NCI-H1694 treated with DMSO at 0.1 percent for 48 hours (cell line): Measurements from ENCODE around the gene PPP2R2C.

Experiments used
- DNase-seq: peaks from one replicate; lab custom pipeline; 2025; lab: John Stamatoyannopoulos, UW

PPP2R2C gene

DNA sequence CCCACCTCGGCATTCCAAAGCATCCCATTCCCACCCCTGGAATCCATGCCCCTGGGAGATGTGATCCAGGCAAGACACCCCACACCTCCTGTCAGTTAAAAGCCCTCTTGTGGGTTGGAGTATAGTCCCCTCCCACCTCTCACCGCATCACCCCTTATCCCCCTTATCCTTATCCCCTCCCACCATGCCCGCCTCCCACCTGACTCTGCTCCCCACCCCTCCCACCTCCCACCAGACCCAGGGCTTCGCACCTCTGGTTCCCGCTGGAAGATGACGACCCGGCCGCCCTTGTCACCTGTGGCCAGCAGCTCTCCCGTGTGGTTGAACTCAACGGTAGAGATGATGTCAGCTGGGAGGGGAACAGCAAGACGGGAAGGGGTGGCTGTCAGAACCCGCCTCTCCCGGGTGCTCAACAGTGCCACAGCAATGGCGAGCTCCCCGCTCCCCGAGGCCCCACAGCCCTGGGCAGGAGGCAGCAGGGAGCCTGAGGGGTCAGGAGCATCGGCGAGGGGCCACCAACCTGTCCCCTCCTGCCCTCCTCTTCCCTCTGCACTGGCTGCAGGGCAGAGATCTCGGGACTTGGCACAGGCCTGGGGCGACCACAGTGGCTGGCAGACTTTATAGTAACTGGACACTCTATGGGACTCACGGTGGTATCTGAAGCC, 91.5 kb downstream of the PPP2R2C start:
- no peak for DNase-seq

DNA sequence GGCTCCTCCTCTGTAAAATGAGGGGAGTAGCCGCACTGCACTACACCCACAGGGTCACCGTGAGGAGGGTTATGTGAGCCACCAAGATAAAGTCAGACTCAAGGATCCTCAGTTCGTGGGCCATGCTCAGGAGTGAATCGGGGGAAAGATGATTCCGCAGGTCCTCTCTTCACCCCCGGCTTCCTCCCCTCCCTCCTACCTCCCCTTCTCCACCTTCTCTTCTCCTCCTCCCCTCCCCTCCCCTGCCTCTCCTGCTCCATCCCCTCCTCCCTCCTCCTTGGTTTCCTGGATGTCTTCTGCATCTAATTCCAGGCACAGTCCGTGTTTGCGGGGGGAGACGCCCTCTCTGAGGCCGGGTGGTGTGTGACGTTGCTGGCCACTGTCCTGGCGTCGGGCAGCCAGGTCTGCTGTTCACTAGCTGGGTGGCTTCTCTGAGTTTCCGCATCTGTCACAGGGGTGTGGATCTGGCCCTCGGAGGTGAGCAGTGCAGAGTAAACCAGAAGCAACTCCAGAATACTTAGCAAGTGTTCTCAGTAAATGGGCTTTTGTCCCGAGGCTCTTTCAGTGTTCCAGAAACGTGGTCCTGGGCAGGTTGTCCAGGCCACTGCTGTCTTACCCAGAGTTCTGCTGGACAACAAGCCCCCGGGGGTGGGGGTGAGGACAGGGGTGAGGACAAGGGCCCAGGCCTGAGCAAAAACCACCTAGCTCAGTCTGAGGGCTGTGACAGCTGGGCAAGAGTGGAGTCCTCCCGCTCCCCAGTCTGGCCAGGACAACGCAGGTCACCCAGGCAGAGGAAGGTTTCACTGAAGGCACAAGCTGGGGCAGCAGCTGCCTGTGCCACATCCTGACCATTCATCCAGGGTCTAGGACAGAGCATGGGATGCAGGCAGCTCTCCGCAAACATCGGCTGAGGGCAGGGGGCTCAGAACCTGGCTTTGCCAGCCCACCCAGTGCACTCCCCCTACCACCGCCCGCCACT, 92.4 kb downstream of the PPP2R2C start:
- DNase-seq, result no peak

DNA sequence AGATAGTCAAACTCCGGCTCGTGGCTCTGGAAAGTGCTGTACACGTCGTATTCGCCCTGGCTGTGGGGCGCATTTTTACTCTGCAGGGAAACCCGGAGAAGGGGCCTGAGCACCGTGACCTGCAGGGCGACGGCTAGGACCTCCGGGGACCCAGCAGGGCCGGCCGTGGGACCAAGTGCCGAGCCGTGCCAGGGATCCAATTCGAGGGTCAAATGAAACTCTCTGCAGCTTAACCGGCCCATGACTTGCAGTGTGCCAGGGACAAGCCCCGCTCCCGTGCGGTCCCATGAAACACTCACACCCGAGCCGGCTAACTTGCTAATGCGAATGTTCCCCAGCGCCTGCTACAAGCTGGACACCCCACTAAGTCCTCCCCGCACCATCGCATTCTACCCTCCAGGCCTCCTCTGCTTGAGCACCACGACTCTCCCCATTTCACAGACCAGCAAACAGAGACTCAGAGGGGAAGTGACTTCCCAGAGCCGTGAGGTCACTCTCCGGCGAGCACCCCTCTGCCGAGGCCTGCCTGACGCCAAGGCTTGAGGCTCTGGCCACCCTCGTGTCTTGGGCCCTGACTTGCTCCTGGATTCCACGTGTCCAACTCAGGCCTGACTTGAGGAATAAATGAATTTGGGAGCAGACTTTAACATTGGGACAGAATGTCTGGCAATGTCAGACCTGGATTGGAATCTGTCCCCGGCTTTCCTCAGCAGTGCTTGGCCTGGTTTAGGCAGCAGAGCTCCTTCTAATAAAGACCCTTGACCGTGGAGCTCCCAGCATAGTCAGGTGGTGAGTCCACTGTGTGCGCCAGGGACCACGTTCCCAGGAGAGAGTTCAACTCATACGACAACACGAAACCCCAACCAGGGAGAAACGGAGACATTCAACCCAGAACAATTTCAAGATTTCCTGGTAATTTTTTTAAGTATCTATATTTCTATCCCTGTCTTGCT, 93.6 kb downstream of the PPP2R2C start:
- DNase-seq, result no peak

DNA sequence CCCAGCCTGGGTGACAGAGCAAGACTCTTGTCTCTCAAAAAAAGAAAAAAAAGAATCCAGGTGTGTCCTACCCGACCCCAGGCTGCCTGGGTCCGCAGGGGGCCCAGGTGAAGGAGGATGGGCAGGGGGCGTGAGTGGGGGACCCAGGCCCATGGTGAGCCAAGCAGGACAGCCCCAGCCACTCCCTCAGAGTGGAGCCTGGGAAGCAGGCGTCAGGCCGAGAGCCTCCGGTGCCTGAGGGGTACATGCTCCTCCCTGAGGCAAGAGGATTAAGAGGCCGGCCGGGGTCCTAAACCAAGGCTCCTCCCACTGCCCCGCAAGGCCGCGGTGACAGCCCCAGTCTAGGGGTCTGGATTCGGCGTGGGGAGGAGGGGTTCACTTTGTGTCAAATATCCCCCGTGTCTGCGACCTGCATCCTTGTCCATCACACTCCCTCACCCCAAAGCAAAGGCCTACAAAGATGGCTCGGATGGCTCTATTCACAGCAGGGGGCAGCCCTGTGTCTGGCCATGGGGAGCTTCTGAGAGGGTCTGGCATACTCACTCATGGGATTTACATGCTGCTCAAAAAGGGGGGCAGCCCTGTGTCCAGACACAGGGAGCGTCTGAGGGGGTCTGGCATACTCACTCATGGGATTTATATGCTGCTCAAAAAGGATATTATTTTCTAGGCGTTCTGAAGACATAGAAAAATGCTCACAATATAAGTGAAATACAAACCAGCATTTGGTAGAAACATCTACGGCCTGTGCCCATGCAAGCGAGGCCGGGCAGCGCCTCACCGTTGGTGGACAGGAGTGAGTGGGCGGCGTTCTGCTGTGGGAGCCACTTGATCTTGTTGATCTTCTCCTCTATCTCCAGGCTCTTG, 94.6 kb downstream of the PPP2R2C start:
- no peak for DNase-seq

DNA sequence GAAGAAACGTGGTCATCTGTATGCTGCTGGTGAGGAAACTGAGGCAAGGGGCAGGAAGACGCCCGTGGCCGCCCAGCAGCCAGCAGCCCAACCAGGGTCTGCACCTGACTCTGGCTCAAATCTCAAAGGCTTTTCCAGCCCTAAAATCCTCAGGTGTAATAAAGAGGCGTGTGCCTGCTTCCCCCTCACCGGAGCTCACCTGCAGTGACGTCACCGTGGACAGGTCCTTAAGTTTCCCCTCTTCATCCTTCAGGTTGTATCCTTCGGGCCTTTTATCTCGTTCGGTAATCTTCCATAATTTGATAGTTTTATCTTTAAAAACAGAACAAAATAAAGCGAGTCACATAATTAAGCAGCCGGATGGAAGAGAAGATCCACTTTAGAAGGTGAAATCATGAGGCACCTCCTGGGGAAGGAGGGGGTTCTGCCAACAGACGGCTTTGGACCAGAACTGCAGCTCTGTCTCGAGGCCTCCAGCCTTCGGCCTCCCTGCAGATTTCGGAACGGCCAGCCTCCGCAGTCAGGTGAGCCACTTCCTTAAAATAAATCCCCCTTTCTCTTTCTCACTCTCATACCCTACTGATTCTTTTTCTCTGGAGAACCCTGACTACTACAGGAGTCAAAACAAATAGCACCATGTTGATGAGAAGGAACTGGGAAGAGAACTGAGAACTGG, 96.7 kb downstream of the PPP2R2C start:
- DNase-seq, result no peak

DNA sequence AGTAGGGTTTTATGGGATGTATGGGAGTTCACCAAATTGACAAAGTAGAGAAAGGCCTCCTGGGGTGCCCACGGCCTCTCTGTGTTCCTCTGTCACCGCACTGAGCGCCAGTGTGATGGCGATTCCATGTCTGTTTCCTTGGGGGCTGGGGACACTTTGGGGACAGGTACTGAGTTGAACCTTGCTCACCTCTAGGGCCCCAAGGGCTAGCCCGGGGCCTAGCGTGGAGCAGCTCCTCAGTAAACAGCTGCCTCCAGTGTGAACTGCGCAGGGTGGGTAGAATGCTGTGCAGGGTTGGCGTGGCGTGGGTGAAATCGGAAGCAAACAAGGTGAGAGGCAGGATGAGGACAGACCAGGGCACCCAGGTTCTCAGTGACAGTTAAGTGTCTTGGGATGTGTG, 97.8 kb downstream of the PPP2R2C start:
- no peak for DNase-seq

DNA sequence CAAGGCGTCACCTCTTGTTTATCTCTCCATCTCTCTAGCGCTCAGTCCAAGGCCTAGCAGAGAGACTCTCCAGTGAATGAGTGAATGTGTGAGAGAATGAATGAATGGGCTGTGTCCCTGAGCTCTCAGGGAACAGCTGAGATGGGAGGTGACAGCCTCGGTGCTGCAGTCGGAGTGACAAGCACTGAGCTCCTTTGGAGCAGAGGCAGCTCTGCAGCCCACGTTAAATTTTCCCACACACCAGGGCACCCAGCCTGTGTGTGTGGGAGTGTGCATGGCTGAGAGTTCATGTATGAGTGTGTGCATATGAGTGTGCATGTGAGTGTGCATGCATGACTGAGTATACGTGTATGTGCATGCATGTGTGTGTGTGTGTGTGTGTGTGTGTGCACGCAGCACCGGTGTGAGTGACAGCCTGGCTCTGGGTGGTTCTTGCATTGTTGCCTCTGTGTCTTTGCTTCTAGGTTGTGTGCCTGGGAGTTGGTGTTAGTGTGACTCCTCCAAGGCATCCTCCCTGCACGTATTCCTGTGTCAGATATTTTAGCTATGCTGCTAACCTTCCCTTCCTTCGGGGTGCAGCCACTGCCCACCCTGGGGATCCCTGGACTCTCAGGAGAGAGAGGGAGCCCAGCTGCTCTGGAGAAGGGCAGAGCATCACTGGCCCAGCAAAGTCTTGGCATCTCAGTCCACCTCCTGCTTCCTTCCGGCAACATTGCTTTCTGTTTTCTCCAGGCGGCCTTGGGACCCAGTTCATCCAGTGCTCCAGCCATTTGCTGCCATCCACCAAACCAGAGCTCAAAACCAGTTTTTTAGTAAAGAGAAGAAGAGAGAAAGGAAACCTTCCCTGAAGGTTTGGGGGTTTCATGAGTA, 98.6 kb downstream of the PPP2R2C start:
- DNase-seq, result no peak

DNA sequence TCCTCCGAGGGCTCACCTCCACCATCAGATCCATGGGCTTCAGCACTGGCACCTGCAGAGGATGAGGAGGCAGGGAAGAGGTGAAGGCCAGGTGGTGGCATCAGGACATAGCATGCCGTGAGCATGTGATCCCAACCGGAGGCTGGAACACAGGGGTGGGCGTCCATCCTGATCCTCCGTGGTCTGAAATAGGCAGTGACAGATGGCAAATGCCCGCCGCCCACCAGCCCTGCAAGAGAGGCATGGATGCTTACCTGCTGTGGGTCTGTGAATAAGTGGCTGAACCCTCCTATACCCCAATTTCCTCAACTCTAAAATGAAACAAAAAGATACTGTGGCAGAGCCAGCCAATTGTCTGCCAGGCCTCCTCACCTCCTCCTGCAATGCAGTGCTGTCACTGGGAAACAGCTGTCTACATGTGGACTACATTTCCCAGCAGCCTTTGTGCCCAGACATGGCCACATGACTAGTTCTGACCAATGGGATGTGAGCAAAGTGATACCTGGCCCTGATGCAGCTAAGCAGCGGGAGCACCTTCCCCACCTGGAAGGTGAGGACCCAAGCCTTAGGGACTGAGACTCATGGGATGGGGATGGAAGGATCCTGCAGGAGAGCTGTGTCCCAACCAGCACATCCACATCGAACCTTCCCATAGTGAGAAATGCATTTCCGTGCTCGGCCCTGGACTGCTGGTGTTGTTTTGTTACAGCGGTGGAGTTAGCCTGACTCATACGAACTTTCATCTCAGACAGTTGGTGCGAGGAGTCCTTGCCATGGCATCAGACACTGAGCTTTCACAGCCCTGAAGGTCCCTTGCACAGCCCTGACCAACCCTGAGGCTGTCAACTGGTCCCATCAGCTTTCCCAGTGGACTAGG, 99.5 kb downstream of the PPP2R2C start:
- DNase-seq, result no peak

DNA sequence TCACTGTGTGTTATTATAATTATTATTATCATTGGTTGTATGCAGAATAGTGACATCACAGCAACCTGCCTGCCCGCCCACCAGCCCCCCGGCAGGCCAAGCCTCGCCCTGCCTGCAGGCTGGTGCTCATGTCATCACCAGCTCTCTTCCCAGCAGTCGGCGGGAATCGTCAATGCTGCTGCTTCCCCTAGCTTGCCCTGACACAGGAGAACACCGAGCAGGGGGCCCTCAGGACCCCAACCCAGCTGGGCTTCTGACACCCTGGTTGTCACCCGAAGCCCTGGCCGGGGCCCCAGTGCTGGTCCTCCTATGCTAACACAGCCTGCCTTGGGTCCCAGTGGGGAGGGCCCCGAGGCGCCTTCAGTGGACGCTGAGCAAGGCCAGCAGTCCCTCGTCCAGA, 100.6 kb downstream of the PPP2R2C start:
- DNase-seq, result no peak

DNA sequence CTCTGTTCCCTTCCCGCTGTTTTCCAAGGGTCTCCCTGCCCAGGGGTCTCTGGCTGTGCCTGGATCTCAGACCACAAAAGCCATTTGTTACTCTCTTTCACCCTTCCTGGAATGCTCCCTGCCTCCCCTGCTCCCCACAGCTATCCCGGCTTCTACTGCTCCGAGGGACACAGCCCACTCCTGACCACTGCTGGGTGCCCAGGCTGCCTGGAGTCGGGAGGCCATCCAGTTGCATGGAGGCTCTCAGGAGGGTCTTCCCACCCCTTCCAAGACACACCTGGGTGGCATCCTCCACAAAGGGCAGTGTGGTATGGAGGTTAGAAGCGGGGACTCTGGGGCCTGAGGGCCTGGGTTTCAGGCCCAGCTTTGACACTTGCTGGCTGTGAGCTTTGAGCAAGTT, 101.1 kb downstream of the PPP2R2C start:
- no peak for DNase-seq

DNA sequence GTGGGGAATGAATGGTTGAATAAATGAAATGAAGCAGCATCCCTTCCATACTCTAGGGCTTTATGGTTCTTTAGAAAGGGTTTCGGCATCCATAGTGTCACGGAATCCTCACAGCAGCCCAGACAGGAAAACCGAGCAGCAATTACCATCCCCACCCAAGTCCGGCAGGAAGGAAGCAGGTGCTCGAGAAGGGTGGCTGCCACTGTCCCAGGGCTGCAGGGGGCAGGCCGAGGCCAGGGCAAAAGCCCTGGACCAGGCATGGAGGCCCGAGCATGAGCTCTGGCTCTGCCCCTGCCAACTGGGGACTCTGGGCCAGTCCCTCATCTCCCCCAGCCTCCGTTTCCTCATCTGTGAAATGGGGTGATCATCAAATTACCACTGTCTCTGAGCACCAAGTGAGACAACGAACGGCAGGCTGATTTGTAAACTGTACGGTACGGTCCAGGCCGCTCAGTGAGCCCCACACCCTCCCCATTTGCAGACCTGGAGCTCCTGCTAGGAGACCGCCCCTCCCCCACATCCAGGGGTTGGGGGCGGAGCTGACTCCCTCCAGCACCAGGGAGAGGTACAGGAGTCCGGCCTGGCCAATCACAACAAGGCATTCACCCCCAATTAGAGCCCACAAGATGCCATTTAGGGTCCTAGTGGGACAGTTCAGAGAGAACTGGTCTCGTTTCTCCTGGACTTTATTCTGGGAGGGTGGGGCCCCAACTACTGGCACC, 102.3 kb downstream of the PPP2R2C start:
- DNase-seq, result no peak

DNA sequence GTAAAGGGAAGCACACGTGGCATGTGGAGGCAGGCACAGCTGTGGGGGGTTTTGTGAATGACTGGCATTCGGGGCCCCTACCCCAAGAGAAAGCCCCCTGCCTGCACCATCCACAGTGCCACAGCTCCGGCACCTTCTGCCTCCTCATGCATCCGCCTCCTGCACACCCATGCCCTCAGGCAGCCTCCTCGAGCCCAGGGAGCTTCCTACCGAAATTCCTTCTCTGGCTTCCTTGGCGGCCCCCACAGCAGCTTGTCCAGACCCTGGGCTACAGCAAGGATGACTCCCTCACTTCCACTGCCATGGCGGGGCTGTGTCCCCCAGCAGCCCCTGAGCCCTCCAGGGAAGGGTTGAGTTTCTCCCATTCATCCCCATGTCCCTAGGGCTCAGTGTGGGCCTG, 102.9 kb downstream of the PPP2R2C start:
- no peak for DNase-seq

DNA sequence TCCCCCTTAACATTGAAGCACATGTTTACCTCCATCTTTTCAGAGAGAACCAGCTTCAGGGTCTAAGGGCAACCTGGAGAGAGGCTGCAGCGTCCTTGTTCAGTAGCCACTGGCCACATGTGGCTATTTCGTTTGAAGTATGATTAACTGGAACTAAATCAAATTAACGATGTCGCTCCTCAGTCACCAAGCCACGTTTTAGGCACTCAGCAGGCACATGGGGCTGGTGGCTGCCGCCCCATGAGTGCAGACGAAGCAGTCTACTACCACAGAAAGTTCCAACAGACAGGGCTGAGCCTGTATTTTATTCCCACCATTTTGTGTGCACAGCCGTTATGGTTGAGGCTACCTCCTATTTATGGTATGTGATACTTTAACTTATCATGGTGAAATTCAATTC, 103.4 kb downstream of the PPP2R2C start:
- DNase-seq, result no peak

DNA sequence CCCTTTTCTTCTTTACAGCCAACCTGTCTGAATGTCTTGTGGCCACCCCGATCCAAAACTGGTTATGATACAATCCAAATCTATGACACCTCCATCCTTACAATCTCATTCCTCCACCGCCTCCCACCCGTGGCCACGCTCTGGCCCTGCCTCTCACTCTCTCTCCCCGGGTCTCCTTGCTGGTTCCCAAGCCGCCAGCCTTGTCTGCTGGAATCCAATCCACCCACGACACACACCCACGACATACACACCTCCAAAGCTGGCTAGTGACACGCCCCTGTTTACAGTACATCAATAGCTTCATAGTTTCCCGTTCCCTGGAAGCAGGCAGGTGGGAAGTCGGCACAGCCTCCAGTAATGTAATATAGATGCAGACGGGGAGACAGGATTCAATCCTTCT, 103.8 kb downstream of the PPP2R2C start:
- no peak for DNase-seq

DNA sequence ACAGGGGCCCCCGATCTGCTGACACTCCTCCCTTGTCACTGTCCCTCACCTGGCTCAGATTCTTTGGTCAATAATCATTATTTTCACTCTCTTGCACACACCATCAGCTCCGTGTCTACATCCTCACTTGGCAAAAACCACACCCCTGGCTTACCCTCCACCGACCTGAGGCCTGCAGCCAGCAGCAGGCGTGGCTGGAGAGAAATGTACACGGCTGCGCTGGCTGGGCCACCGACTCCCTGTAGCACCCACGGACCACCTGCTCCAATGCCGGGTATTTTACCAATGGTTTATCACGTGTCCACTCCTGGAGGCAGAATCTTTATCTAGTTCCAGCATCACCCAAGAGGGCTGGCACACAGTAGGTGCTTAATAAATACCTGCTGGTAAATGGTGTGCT, 104.3 kb downstream of the PPP2R2C start:
- DNase-seq, result no peak

DNA sequence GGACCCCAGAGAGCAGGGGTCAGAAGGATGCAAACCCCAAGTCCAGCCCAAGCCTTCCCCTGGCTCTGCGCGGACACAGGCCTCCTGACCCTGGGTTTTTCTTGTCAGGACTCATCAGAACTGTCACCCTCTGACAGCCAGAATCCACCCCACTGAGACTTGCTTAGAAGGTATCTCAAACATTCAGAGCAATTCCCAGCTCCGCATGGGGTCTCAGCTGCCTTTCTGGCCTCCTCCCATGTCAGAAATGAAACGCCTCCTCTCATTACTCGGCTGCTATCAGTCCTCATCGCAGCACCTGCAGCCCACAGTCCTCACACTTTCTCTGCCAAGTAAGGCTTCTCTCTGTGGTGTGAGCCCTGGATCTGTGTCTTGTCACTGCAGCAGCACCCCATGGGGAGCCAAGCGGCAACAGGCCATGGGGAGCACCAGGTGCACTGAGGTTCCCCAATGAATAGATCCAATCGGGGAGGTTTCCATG, 105.0 kb downstream of the PPP2R2C start:
- DNase-seq, result no peak

DNA sequence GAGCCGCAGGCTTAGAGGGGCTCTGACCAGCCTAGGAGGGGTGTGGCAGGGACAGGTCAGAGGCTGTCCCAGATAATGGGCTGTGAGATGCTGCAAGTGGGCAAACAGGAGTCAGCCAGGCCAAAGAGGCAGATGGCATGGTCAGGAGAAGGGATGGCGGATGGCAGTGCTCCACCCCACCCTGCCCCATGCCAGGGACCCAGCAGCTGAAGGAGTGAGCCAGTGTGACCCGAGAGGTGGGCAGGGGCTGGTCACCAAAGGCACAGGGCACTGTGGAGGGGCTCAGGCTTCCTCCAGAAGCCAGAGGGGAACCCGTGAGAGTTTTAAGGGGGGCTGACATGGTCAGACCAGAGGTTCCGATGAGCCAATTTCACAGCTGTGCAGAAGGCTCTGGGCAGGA, 105.8 kb downstream of the PPP2R2C start:
- DNase-seq, result no peak

DNA sequence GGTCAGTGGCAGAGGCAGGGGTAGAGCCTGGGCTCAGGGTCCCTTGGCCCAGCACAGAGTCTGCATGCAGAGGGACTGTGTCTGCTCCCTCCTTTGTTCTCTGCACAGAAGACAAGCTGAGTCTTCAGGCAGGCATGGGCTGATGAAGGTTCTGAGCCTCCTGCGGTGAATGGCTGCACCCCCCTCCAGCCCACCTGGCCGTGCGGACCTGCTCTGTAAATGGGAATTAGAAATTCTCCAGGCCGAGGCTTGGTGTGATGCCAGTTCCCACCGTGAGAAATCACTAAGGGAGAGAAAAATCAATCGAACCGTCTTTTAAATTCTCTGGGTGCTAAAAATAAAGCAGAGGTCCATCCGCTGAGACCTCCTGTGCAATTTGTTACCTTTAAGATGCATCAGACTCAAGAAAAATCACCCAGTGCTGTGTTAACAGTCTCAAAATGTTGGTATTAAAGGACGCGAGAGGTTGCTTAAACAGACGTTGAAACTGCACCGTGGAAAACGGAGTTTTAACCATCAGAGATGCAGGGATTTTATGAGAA, 106.8 kb downstream of the PPP2R2C start:
- no peak for DNase-seq
